Activated CD8-positive, alpha-beta memory T cell treated with anti-CD3 and anti-CD28 coated beads, Interleukin-2, amount 50 U/mL, for 1 hour (primary cell): Measurements from ENCODE around the gene TRPM7.

Experiments used
- DNase-seq: peaks from one replicate; pipeline ENCODE4 v3.0.0-alpha.2; 2020; ENCODE audit errors: extremely low read depth

TRPM7 gene

GRCh38 chr15:50562735-50563640, 123.6 kb downstream of the TRPM7 start:
- DNase-seq: no peak

DNA sequence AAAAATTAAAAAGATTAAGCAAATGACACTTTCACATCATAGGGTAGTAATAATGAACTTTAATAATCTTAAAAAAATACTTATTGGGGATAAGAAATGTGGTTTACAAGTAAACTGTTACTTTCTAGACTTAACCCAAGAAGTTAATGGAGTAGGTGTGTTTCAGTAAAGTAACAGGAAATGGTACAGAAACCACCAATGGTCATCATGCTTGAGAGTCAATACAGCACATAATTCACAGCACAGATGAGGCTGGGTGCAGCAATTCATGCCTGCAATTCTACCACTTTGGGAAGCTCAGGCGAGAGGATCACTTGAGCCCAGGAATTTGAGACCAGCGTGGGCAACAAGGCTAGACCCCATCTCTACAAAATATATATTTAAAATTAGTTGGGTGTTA, 128.6 kb downstream of the TRPM7 start:
- no peak for DNase-seq

DNA sequence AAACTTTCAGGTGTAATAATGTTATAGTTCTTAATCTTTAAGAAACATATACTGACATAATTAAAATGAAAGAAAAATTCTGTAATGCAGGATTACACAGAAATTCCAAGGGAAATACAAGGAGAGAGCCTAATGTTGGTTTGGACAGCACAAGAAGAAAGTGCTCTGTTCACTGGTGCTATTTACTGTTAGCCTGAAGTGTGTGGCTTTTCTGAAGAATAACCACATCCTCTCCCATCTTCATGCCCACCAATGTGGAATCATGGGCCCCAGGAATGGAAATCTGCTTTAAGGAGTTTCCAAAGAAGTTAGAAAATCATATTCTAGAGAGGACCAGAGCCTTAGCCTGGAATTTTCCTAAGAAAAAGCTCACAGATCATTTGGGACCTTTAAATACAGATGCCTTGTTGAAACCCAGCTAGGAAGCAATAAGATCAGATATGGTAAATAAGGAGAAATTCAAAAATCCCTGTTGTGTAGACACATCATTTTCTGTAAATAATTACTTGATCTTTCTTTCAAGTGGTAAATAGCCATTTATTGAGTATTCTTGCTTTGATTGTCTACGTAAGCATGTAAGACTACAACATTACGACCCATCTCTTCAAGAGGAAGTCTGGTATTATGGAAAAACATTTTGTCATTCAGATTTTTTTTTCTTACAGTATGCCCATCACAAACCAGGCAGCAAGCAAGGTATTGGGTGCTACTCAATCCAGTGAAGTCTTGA, 129.8 kb downstream of the TRPM7 start:
- DNase-seq: no peak

DNA sequence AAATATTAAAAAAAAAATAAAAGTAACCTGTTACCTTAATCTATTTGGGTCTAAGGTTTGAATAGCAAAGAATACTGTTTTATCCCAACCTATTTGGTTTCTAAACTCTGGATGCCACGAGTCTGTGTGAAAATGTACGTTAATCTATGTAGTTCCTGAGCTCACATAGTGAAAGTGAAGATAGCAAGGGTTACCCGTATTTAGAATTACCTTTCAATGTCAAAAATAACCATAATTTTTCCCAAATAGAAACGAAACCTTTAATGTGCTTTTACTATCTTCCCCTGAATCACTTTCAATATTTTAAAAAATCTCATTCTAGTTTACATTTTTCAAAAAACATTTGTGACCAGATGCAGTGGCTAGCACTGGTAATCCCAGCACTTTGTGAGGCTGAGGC, 134.4 kb downstream of the TRPM7 start:
- DNase-seq: no peak

GRCh38 chr15:50549326-50549725, 137.3 kb downstream of the TRPM7 start:
- DNase-seq: no peak

GRCh38 chr15:50546566-50546965, 140.0 kb downstream of the TRPM7 start, which contains the start of gene USP50:
TSS of gene USP50 (minus strand) at chr15:50546666. CDS start at chr15:50546525, 141 bp downstream.
- DNase-seq: no peak

GRCh38 chr15:50544368-50544767, 142.2 kb downstream of the TRPM7 start:
- DNase-seq: no peak

GRCh38 chr15:50543556-50543955, 143.0 kb downstream of the TRPM7 start:
- no peak for DNase-seq

- no peak for DNase-seq
These were observed 143.7 kb downstream of the TRPM7 start for GRCh38 chr15:50542887-50543210.

GRCh38 chr15:50531766-50532165, 154.8 kb downstream of the TRPM7 start:
- no peak for DNase-seq

- DNase-seq: no peak
These were observed 155.4 kb downstream of the TRPM7 start for GRCh38 chr15:50531163-50531562.

DNA sequence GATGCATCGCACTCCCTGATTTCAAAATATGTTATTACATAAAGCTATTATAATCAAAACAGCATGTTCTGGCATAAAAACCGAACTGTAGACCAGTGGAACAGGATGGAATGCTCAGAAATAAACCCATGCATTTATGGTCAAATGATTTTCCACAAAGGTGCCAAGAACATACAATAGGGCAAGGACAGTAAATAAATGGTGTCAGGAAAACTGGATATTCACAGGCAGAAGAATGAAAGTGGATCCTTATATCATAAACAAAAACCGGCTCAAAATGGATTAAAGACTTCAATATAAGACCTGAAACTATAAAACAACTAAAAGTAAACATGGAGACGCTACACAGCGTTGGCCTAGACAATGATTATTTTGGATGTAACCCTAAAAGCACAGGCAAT, 162.7 kb downstream of the TRPM7 start:
- no peak for DNase-seq

DNA sequence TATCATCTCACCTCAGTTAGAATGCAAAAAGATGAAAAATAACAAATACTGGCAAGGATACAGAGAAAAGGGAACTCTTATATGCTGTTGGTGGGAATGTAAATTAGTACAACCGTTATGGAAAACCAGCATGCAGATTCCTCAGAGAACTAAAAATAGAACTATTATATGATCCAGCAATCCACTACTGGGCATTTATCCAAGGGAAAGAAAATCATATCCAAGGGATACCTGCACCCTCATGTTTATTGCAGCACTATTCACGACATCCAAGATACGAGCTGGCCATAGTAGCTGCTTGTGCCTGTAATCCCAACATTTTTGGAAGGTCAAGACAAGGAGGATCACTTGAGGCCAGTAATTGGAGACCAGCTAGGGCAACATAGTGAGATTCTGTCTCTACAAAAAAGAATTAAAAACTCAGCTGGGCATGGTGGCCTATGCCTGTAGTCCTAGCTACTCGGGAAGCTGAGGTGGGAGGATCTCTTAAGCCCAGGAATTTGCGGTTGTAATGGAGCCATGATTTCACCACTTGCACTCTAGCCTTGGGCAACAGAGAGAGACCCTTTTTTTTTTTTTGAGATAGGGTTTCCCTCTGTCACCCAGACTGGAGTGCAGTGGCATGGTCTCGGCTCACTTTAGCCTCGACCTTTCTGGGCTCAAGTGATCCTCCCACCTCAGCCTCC, 166.7 kb downstream of the TRPM7 start:
- DNase-seq: no peak

DNA sequence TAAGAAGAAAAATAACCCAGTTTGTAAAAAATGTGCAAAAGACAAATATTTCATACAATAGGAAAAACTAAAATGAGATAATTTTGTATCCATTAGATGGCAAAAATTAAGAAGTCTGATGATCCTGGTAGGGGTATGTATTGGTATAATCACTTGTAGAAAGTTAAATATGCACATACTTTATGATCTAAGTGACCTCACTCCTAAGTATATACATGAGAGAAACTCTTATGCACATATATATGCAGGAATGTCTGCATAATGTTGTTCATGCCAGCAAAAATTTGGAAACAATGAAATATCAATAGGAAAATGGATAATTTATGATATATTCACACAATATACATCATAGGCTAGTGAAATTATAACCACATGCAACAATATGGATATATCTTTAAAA, 173.6 kb downstream of the TRPM7 start:
- DNase-seq: no peak
